Fibroblast of villous mesenchyme (primary cell): ENCODE results near the gene SPINT1. TPM values are rescaled to one million over a fixed set of nuclear protein-coding genes. Genes with fewer than 3 reads are reported as not detected.

ENCODE experiments used
- DNase-seq: peaks from one replicate; pipeline ENCODE4 v3.0.0-alpha.2; 2010; ENCODE audit warnings: low read depth
- H3K4me3 ChIP-seq: 2 replicates; pipeline ENCODE4 v1.5.1; 2011; ENCODE audit warnings: low read depth, mild to moderate bottlenecking, low read length
- total RNA-seq: library from RNA; depleted of rRNA; stranded (reverse); fragments of >200 nt; gene quantifications from 2 replicates; pipeline ENCODE4 v1.2.3, GENCODE V29; 2012
- TF ChIP-seq, protein P1 (sequence below): IDR thresholded peaks from 2 replicates; pipeline ENCODE4 v1.5.1; 2012; ENCODE audit warnings: low read depth, mild to moderate bottlenecking, low read length; ENCODE audit not compliant: insufficient read depth

Gene SPINT1
- total RNA-seq, 1 donor, result 0.43 TPM

- TF ChIP-seq, protein P1, sequence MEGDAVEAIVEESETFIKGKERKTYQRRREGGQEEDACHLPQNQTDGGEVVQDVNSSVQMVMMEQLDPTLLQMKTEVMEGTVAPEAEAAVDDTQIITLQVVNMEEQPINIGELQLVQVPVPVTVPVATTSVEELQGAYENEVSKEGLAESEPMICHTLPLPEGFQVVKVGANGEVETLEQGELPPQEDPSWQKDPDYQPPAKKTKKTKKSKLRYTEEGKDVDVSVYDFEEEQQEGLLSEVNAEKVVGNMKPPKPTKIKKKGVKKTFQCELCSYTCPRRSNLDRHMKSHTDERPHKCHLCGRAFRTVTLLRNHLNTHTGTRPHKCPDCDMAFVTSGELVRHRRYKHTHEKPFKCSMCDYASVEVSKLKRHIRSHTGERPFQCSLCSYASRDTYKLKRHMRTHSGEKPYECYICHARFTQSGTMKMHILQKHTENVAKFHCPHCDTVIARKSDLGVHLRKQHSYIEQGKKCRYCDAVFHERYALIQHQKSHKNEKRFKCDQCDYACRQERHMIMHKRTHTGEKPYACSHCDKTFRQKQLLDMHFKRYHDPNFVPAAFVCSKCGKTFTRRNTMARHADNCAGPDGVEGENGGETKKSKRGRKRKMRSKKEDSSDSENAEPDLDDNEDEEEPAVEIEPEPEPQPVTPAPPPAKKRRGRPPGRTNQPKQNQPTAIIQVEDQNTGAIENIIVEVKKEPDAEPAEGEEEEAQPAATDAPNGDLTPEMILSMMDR, result no peak
- DNase-seq, result no peak
- H3K4me3 ChIP-seq, result no peak overlapping the region
These were observed 26.9 kb downstream of the SPINT1 start for GRCh38 chr15:40870716-40871115.

- TF ChIP-seq, protein P1, result no peak
- H3K4me3 ChIP-seq, result no peak overlapping the region
- DNase-seq, result no peak
These were observed 28.1 kb downstream of the SPINT1 start for GRCh38 chr15:40871749-40872617.

- H3K4me3 ChIP-seq, result peak overlapping the region; percentile 55
- TF ChIP-seq, protein P1, result no peak
- DNase-seq, result no peak
These were observed 29.2 kb downstream of the SPINT1 start for GRCh38 chr15:40872791-40873693.

DNA sequence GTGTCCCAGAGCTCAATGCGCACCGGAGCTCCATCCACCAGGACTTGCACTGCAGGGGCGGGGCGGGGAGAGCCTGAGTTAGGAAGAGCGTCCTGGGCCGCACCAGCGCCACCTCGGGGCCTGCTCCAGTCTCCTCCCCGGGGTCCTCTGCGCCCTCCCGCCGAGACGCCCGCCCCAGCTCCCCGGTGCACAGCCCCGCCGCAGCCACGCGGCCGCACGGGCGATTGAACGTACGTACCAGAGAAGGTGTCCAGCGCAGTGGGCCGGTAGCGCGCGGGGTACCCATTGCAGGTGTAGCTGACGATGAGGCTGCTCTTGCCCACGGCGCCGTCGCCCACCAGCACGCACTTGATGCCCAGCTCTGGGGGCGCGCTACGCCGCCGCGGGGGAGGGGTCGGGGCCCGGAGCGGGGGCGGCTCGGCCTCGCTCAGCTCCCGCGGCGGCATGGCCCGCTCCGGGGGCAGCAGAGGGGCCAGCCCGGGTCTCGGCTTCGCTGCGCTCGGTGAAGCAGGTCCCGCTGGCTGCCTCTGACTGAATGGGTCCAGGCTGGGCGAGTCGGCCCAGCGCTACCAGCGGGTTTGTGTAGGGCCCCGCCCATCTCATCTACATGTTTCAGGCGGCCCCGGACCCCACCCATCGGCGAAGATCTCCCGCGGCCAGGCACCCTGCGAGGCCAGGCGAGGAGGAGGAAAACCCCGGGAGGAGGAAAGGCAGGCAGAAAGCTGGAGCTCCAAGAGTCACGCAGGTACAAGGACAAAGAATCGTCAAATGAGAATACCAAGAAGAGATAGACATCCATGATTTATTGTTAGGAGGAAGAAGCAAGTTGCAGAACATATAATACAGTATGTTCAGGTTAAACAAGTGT is 30.1 kb downstream of the SPINT1 start, which contains the start of gene RHOV:
RHOV (minus strand) TSS at position 541 of the 868 bp plus-strand sequence; CDS start at position 446, 95 bp downstream.
- peak; percentile 38 for DNase-seq
- peak within 1 kb of the TSS; percentile 55 for H3K4me3 ChIP-seq
- TF ChIP-seq, protein P1, result peak; percentile 41

- DNase-seq, result no peak
- TF ChIP-seq, protein P1, result no peak
These were observed 32.3 kb downstream of the SPINT1 start for GRCh38 chr15:40875991-40876730.

More at GRCh38 chr15:40875991-40876730, 32.3 kb downstream of the SPINT1 start:
- H3K4me3 ChIP-seq, result no peak overlapping the region
